B cell (primary cell): Measurements from ENCODE around the gene NPHP4.

Experiments
- EZH2 ChIP-seq: IDR thresholded peaks from 2 replicates; pipeline ENCODE4 v1.6.1; 2012; ENCODE audit warnings: borderline replicate concordance, low read depth, mild to moderate bottlenecking, moderate library complexity, low read length; ENCODE audit not compliant: insufficient read depth, poor library complexity, severe bottlenecking
- TF ChIP-seq, protein P1 (sequence below): fragments of 200-600 bp; IDR thresholded peaks from one replicate; pipeline ENCODE4 v1.8.0; 2022; ENCODE audit warnings: antibody characterized with exemption, mild to moderate bottlenecking

DNA sequence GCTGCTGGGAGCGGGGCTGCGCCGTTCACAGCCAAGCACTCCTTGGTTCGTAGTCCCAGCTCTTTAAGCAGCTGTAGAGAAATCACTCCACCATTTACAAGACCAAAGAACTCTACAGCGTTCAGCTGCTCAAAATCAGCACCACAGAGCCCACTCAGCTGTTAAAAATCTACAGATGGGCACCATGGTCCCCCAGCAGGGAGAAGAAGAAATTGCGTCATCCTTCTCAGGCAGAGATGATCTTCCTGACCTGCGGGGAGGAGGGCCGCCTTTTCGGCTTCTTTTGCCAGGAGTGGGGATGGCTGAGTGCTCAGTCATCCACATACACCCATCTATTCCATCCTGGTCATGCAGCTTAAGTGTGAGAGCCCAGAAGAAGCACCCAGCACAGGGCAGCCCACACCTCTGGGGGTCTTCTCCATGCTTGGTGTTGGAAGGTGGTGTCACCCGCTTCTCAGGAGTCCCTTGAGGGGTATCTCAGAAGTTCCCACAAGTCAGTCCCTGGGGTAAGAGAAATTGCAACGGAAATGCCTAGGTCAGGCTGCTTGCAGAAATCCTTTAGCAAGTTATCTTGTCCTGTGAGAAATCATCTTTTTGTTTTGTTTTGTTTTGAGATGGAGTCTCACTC is 163.8 kb downstream of the NPHP4 start:
- TF ChIP-seq, protein P1, sequence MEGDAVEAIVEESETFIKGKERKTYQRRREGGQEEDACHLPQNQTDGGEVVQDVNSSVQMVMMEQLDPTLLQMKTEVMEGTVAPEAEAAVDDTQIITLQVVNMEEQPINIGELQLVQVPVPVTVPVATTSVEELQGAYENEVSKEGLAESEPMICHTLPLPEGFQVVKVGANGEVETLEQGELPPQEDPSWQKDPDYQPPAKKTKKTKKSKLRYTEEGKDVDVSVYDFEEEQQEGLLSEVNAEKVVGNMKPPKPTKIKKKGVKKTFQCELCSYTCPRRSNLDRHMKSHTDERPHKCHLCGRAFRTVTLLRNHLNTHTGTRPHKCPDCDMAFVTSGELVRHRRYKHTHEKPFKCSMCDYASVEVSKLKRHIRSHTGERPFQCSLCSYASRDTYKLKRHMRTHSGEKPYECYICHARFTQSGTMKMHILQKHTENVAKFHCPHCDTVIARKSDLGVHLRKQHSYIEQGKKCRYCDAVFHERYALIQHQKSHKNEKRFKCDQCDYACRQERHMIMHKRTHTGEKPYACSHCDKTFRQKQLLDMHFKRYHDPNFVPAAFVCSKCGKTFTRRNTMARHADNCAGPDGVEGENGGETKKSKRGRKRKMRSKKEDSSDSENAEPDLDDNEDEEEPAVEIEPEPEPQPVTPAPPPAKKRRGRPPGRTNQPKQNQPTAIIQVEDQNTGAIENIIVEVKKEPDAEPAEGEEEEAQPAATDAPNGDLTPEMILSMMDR: no peak
- TF ChIP-seq EZH2: no peak
